Kidney (tissue), 14 donors: ENCODE data around the gene SCARB1. TPM values are rescaled to one million over a fixed set of nuclear protein-coding genes. Genes with fewer than 3 reads are reported as not detected.

Source experiments
- DNase-seq, 5 donors: peaks; one replicate each; pipeline ENCODE4 v3.0.0-alpha.2; 2013 to 2020
- FAIRE-seq: peaks from 2 replicates; lab custom pipeline; 2012; peaks lifted over from hg19 to GRCh38; lab: Jason Lieb, UNC
- H3K27ac ChIP-seq, 2 donors: one replicate each; pipeline ENCODE4 v1.7.0; 2013; ENCODE audit warnings: low read depth in 2 of 2, low read length in 2 of 2, inconsistent platforms in 1 of 2
- H3K27me3 ChIP-seq: one replicate; pipeline ENCODE4 v1.7.1; 2013; ENCODE audit warnings: low read length, inconsistent platforms; ENCODE audit not compliant: control insufficient read depth, insufficient read depth
- H3K36me3 ChIP-seq, 3 donors: one replicate each; pipeline versions ENCODE4 v1.7.0 to v1.7.1; 2013; ENCODE audit warnings: low read length in 3 of 3, control low read depth in 1 of 3, inconsistent platforms in 1 of 3; ENCODE audit not compliant: insufficient read depth in 3 of 3, control insufficient read depth in 2 of 3
- H3K4me1 ChIP-seq, 3 donors: one replicate each; pipeline versions ENCODE4 v1.7.0 to v1.7.1; 2013; ENCODE audit warnings: low read length in 3 of 3, inconsistent platforms in 1 of 3, low read depth in 1 of 3; ENCODE audit not compliant: control insufficient read depth in 2 of 3, insufficient read depth in 2 of 3
- H3K4me3 ChIP-seq, 3 donors: one replicate each; pipeline versions ENCODE4 v1.7.0 to v1.8.1; 2013; ENCODE audit warnings: low read length in 3 of 3, control low read depth in 1 of 3, inconsistent platforms in 1 of 3
- H3K9ac ChIP-seq, 3 donors: one replicate each; pipeline versions ENCODE4 v1.7.0 to v1.7.1; 2013; ENCODE audit warnings: low read length in 3 of 3, control low read depth in 1 of 3, inconsistent platforms in 1 of 3
- H3K9me3 ChIP-seq, 3 donors: one replicate each; pipeline versions ENCODE4 v1.7.0 to v1.7.1; 2013; ENCODE audit warnings: low read length in 3 of 3, control low read depth in 1 of 3, inconsistent platforms in 1 of 3; ENCODE audit not compliant: control insufficient read depth in 2 of 3, insufficient read depth in 1 of 3
- CTCF ChIP-seq: IDR thresholded peaks from 3 replicates; pipeline ENCODE4 v1.5.1; 2012; ENCODE audit warnings: mild to moderate bottlenecking, moderate library complexity, borderline replicate concordance; ENCODE audit not compliant: insufficient read depth; ENCODE audit errors: extremely low read depth
- intact Hi-C: fragments of 100-400 bp; cut with DNase I; formaldehyde crosslinking; loops from one replicate; pipeline ENCODE4 v1.11.1; 2022
- polyA plus RNA-seq: library from polyadenylated mRNA; stranded (reverse); fragments of 350-450 nt; fragmentation: Illumina TruSeq; extraction: RNeasy Lipid Tissue Mini Kit (QIAGEN cat#74804); gene quantifications from one replicate; pipeline ENCODE4 v1.2.3, GENCODE V29; 2014; ENCODE audit warnings: low read depth, low replicate concordance; ENCODE audit not compliant: insufficient read depth
- total RNA-seq: library from RNA; stranded (reverse); fragmentation: NEBNext Ultra II Directional; extraction: Animal tissue kit (Norgen Biotek cat#: 25700); gene quantifications from one replicate; pipeline ENCODE4 v1.2.1, GENCODE V29; 2021
- donor health status: control.
- donor health status: control.
- donor health status: control.
- donor health status: control.
- donor health status: control.
- donor health status: DM: yes; HTN: yes; CAD: no.
- donor health status: Normal renal cell carcinoma (clear cell type).

Gene SCARB1
- total and polyA plus RNA-seq, 2 donors from 2014 or later, result 12.3 to 13.2 TPM

GRCh38 chr12:124802361-124802760 is 61.3 kb downstream of the SCARB1 start:
- no peak overlapping the region for H3K27ac ChIP-seq

GRCh38 chr12:124800506-124800905 is 63.2 kb downstream of the SCARB1 start:
- TF ChIP-seq CTCF, result no peak
- Histone ChIP-seq H3K36me3 (no peaks in the 10 kb centered on the region), H3K9ac (no peak overlapping the region), H3K4me1 (peaks cover 0 to 5% (median 0%) of the 10 kb centered on the region in 3 donors), H3K9me3 (no peaks in the 10 kb centered on the region), H3K27ac (no peak overlapping the region), H3K27me3 (no peaks in the 10 kb centered on the region), H3K4me3 (no peak overlapping the region)
- FAIRE-seq, result no peak
- intact Hi-C loops, result no loop called here
- no peak for DNase-seq

More at GRCh38 chr12:124802361-124802760, 61.3 kb downstream of the SCARB1 start:
- no peak overlapping the region for H3K9ac ChIP-seq
- H3K4me3 ChIP-seq, result no peak overlapping the region
- DNase-seq (no peak), FAIRE-seq (no peak)
- H3K4me1 ChIP-seq, result peaks cover 0 to 5% (median 0%) of the 10 kb centered on the region in 3 donors
- no peaks in the 10 kb centered on the region for H3K36me3 ChIP-seq
- H3K27me3 ChIP-seq, result no peaks in the 10 kb centered on the region
- no peaks in the 10 kb centered on the region for H3K9me3 ChIP-seq
- intact Hi-C loops, result no loop called here
- TF ChIP-seq CTCF, result no peak

GRCh38 chr12:124797321-124797720 is 66.3 kb downstream of the SCARB1 start:
- Histone ChIP-seq H3K27me3 (no peaks in the 10 kb centered on the region), H3K36me3 (no peaks in the 10 kb centered on the region), H3K9ac (no peak overlapping the region), H3K4me3 (no peak overlapping the region), H3K9me3 (no peaks in the 10 kb centered on the region), H3K27ac (no peak overlapping the region), H3K4me1 (no peaks in the 10 kb centered on the region)
- DNase-seq, result peak in 3 of 5 donors; percentile 20 to 60 (median 55)
- intact Hi-C loops, result no loop called here
- FAIRE-seq, result no peak
- no peak for TF ChIP-seq CTCF
